Activated CD4-positive, alpha-beta memory T cell treated with anti-CD3 and anti-CD28 coated beads for 36 hours (primary cell): Measurements from ENCODE around the gene SEMA4B. TPM values are rescaled to one million over a fixed set of nuclear protein-coding genes. Genes with fewer than 3 reads are reported as not detected.

Experiments
- CTCF ChIA-PET: fragments of 350-600 bp; sonication (Branson Sonifier 250); formaldehyde crosslinking; loops from one replicate; lab custom pipeline; 2021; ENCODE audit warnings: antibody characterized with exemption, inconsistent platforms; lab: Charles Lee
- POLR2A ChIA-PET: fragments of 350-600 bp; sonication (Branson Sonifier 250); formaldehyde crosslinking; loops from one replicate; lab custom pipeline; 2021; ENCODE audit warnings: antibody characterized with exemption; lab: Charles Lee
- DNase-seq: peaks from one replicate; pipeline ENCODE4 v3.0.0-alpha.2; 2020
- H3K27ac Mint-ChIP-seq: one replicate; pipeline ENCODE4 v1.8.0; 2021; ENCODE audit warnings: mixed read lengths
- H3K27me3 Mint-ChIP-seq: one replicate; pipeline ENCODE4 v1.8.0; 2021; ENCODE audit warnings: mixed read lengths
- H3K36me3 Mint-ChIP-seq: one replicate; pipeline ENCODE4 v1.8.0; 2021; ENCODE audit warnings: mixed read lengths
- H3K4me1 Mint-ChIP-seq: one replicate; pipeline ENCODE4 v1.8.0; 2021; ENCODE audit warnings: low read depth, mixed read lengths
- H3K4me3 Mint-ChIP-seq: one replicate; pipeline ENCODE4 v1.8.0; 2021; ENCODE audit warnings: mild to moderate bottlenecking, mixed read lengths
- H3K9me3 Mint-ChIP-seq: one replicate; pipeline ENCODE4 v1.8.0; 2021; ENCODE audit warnings: mixed read lengths
- intact Hi-C: fragments of 100-400 bp; cut with micrococcal nuclease; formaldehyde crosslinking; loops from one replicate; pipeline ENCODE4 v1.15.1; 2023
- total RNA-seq, 2 experiments: library from RNA; stranded (reverse); gene quantifications; one replicate each; pipeline ENCODE4 v1.2.3, GENCODE V29; 2021

Gene SEMA4B, protein sequence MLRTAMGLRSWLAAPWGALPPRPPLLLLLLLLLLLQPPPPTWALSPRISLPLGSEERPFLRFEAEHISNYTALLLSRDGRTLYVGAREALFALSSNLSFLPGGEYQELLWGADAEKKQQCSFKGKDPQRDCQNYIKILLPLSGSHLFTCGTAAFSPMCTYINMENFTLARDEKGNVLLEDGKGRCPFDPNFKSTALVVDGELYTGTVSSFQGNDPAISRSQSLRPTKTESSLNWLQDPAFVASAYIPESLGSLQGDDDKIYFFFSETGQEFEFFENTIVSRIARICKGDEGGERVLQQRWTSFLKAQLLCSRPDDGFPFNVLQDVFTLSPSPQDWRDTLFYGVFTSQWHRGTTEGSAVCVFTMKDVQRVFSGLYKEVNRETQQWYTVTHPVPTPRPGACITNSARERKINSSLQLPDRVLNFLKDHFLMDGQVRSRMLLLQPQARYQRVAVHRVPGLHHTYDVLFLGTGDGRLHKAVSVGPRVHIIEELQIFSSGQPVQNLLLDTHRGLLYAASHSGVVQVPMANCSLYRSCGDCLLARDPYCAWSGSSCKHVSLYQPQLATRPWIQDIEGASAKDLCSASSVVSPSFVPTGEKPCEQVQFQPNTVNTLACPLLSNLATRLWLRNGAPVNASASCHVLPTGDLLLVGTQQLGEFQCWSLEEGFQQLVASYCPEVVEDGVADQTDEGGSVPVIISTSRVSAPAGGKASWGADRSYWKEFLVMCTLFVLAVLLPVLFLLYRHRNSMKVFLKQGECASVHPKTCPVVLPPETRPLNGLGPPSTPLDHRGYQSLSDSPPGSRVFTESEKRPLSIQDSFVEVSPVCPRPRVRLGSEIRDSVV
- 10 to 100 TPM; 13.1 to 16.7 TPM for total RNA-seq

DNA sequence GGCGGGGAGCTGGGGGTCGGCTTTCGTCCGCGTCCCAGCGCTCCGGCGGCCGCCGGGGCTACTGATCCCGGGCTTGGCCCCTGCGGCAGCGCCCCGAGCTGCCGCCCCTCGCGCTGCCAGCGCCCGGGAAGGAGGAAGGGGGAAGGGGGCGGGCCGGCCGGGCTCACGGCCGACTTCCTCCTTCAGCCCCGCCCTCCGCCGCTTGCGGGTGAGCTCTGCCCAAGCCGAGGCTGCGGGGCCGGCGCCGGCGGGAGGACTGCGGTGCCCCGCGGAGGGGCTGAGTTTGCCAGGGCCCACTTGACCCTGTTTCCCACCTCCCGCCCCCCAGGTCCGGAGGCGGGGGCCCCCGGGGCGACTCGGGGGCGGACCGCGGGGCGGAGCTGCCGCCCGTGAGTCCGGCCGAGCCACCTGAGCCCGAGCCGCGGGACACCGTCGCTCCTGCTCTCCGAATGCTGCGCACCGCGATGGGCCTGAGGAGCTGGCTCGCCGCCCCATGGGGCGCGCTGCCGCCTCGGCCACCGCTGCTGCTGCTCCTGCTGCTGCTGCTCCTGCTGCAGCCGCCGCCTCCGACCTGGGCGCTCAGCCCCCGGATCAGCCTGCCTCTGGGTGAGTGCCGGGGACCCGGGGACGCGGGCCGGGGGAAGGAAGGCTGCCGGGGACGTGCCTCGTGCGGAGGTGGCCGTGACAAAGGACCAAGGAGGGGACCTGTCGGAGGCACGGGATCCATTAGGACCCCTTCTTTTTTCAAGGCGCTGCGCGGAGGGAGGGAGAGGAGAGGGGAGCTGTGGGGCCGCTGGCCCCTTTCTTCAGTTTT is at the start of gene SEMA4B:
Gene SEMA4B (plus strand): TSS at position 201 of the 814 bp plus-strand sequence. CDS start 249 bp downstream, at position 450.
- CTCF ChIA-PET, result interaction anchor here (0.6 to 2.6 kb wide), 13 partner anchors 9 to 466 kb away, joined by 3 to 10 read pairs (median 4); no protein-coding TSS in a partner anchor
- POLR2A ChIA-PET, result interaction anchor here (0.8 to 2.6 kb wide), 5 partner anchors 8 to 308 kb away, joined by 3 to 23 read pairs (median 3); partner anchors contain the start of genes AP3S2, CIB1 and GDPGP1
- Mint-ChIP-seq H3K27ac (peak within 1 kb of the TSS; percentile 62), H3K4me1 (peaks cover 18% of the 10 kb centered on the region), H3K9me3 (no peaks in the 10 kb centered on the region), H3K27me3 (no peaks in the 10 kb centered on the region), H3K4me3 (peak within 1 kb of the TSS; percentile 76), H3K36me3 (no peaks in the 10 kb centered on the region)
- DNase-seq, result peak; percentile 77
- intact Hi-C loops, result loop anchor here (2.0 kb wide), 1 partner anchor 17 kb away; no protein-coding TSS in a partner anchor

DNA sequence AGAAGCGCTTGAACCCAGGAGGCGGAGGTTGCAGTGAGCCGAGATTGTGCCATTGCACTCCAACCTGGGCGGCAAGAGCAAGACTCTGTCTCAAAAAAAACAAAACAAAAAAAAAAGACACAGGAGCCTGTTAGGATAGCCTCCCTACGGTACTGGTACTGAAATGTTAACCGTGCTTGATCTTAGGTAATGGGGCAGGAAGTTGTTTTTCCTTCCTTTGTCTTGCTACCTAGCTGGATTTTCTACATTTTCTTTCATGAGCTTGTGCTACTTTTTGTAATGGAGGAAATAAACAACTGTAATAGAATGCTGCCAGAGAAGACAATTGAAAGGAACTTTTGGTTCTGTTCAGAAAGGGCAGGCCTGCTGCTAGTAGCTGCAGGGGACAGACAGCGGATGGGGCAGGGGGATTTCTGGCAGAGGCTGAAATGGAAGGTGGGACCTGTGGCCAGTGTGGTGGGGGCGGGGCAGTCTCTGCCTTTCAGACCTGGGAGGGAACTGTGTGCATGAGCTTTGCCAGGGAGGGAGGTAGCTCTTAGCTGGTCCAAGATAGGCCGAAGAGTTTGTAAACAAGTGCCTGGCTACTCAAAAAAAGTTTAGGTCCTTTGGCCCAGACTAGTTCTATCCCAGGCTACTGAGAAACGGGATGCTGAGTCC is 49.0 kb upstream of the SEMA4B start:
- Mint-ChIP-seq H3K9me3 (no peaks in the 10 kb centered on the region), H3K4me3 (no peak overlapping the region), H3K4me1 (peaks cover 7% of the 10 kb centered on the region), H3K27ac (no peak overlapping the region), H3K36me3 (no peaks in the 10 kb centered on the region), H3K27me3 (no peaks in the 10 kb centered on the region)
- intact Hi-C loops, result no loop called here
- ChIA-PET POLR2A (no interaction called here), CTCF (interaction anchor here (3.3 kb wide), 1 partner anchor 69 kb away, joined by 12 read pairs; no protein-coding TSS in a partner anchor)
- no peak for DNase-seq

GRCh38 chr15:90153658-90154057 is 47.5 kb upstream of the SEMA4B start:
- ChIA-PET CTCF (interaction anchor here (1.5 kb wide), 1 partner anchor 68 kb away, joined by 4 read pairs; no protein-coding TSS in a partner anchor), POLR2A (no interaction called here)
- Mint-ChIP-seq H3K36me3 (no peaks in the 10 kb centered on the region), H3K27ac (no peak overlapping the region), H3K4me3 (no peak overlapping the region), H3K9me3 (no peaks in the 10 kb centered on the region), H3K4me1 (peaks cover 15% of the 10 kb centered on the region), H3K27me3 (no peaks in the 10 kb centered on the region)
- no peak for DNase-seq
- intact Hi-C loops, result no loop called here

DNA sequence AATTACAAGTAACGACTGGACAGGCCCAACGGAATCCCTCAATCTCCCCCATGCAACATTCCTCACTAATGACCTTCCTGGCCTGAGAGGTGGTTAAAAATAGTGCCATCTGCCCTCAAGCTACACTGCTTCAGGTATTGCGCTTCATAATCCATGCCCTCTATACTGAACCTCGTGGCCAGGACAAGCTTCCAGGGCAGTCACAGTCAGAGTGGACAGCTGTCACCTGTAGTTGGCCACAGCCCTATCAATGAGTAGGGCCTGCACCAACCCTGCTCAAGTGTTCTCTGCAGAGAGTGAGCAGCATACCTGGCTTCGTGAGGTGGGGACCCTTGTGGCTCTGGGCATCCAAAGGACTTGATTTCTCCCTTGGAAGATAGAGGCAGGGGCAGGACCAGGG is 46.9 kb upstream of the SEMA4B start:
- intact Hi-C loops, result no loop called here
- POLR2A ChIA-PET, result no interaction called here
- CTCF ChIA-PET, result interaction anchor here (1.5 kb wide), 1 partner anchor 67 kb away, joined by 4 read pairs; no protein-coding TSS in a partner anchor

GRCh38 chr15:90154861-90155626 is 46.1 kb upstream of the SEMA4B start:
- no peak overlapping the region for H3K4me3 Mint-ChIP-seq
- H3K9me3 Mint-ChIP-seq, result no peaks in the 10 kb centered on the region
- intact Hi-C loops, result no loop called here
- POLR2A ChIA-PET, result no interaction called here
- no peaks in the 10 kb centered on the region for H3K36me3 Mint-ChIP-seq
- no peak for DNase-seq
- H3K27ac Mint-ChIP-seq, result no peak overlapping the region
- no peaks in the 10 kb centered on the region for H3K27me3 Mint-ChIP-seq
- peaks cover 7% of the 10 kb centered on the region for H3K4me1 Mint-ChIP-seq
- CTCF ChIA-PET, result interaction anchor here (0.6 to 1.5 kb wide), 2 partner anchors 66 to 127 kb away, joined by 3 to 4 read pairs; no protein-coding TSS in a partner anchor

More for the DNA sequence above, 46.9 kb upstream of the SEMA4B start:
- Mint-ChIP-seq H3K9me3 (no peaks in the 10 kb centered on the region), H3K27me3 (no peaks in the 10 kb centered on the region), H3K27ac (no peak overlapping the region), H3K36me3 (no peaks in the 10 kb centered on the region), H3K4me3 (no peak overlapping the region), H3K4me1 (peaks cover 9% of the 10 kb centered on the region)
- no peak for DNase-seq

- Mint-ChIP-seq H3K27me3 (no peaks in the 10 kb centered on the region), H3K27ac (no peak overlapping the region), H3K9me3 (no peaks in the 10 kb centered on the region), H3K36me3 (no peaks in the 10 kb centered on the region), H3K4me1 (peaks cover 13% of the 10 kb centered on the region), H3K4me3 (no peak overlapping the region)
- intact Hi-C loops, result no loop called here
- ChIA-PET POLR2A (interaction anchor here (0.6 kb wide), 1 partner anchor 854 kb away, joined by 4 read pairs; no protein-coding TSS in a partner anchor), CTCF (interaction anchor here (0.7 to 1.0 kb wide), 2 partner anchors 42 to 1920 kb away, joined by 4 to 5 read pairs; partner anchors contain the start of gene SEMA4B)
- DNase-seq, result no peak
Measured at GRCh38 chr15:90159213-90159612, 41.9 kb upstream of the SEMA4B start.

DNA sequence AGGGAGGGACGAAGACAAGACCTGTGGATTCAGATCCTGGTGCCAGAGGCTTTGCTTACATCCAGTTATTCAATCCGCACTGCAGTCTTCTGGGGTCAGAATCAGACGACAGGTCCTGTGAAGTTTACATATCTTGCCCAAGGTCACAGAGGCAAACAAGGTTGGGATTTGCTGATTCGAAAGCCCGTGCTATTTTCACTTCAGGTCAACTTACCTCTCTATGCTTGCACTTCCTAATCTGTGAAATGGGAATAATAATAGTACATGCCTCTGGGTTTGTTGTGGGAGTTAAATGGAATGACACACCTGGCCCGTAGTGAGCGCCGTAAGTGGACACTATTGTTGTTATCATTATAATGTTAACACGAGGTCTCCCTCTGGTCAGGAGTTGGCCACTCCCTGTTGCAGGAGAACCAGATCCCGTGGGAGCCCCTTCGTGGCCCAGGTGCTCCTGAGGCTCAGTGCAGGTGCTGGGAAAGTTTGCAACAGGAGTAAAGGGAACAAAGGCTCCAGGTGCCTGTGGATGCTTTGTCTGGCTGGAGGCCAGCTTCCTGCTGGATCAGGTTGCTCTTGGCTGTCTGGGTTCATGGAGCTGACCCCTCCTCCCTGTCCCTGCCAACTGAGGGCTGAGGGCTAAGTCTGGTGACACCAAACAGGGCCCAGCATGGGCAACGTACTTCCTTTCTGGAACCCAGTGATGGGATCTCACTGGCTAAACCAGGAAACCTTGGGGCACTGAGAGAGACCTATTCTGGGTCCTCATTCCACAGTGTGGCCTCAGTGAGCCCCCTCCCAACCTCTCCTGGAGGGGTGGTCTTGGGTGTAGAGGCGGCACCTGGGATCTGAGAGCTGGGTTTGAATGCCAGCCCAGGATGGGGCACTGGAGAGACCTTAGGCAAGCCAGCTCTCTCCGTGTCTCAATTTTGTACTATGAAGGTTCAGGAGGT is 40.1 kb upstream of the SEMA4B start:
- Mint-ChIP-seq H3K4me1 (peaks cover 23% of the 10 kb centered on the region), H3K27ac (no peak overlapping the region), H3K27me3 (no peaks in the 10 kb centered on the region), H3K9me3 (no peaks in the 10 kb centered on the region), H3K4me3 (no peak overlapping the region), H3K36me3 (no peaks in the 10 kb centered on the region)
- DNase-seq, result no peak
- POLR2A ChIA-PET, result no interaction called here
- CTCF ChIA-PET, result interaction anchor here (2.0 kb wide), 1 partner anchor 72 kb away, joined by 6 read pairs; no protein-coding TSS in a partner anchor
- intact Hi-C loops, result no loop called here

DNA sequence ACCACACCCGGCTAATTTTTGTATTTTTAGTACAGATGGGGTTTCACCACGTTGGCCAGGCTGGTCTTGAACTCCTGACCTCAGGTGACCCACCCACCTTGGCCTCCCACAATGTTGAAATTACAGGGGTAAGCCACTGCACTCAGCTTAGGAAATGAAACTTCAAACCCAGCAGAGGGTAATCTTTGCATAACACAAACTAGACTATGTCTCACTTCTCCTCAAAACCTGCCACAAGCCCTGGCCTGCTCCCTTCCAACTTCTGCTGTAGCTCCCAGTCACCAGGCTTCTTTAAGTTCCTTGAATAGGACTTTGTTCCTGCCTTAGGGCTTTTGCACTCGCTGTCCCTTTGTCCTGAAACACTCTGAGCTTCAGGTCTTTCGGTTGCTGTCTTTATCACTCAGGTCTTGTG is 39.2 kb upstream of the SEMA4B start:
- Mint-ChIP-seq H3K4me3 (no peak overlapping the region), H3K9me3 (no peaks in the 10 kb centered on the region), H3K27ac (no peak overlapping the region), H3K27me3 (no peaks in the 10 kb centered on the region), H3K36me3 (no peaks in the 10 kb centered on the region), H3K4me1 (peaks cover 24% of the 10 kb centered on the region)
- intact Hi-C loops, result no loop called here
- ChIA-PET CTCF (interaction anchor here (2.0 kb wide), 1 partner anchor 71 kb away, joined by 6 read pairs; no protein-coding TSS in a partner anchor), POLR2A (no interaction called here)
- DNase-seq, result no peak

- H3K4me3 Mint-ChIP-seq, result no peak overlapping the region
- intact Hi-C loops, result no loop called here
- DNase-seq, result no peak
- H3K4me1 Mint-ChIP-seq, result peaks cover 23% of the 10 kb centered on the region
- H3K36me3 Mint-ChIP-seq, result no peaks in the 10 kb centered on the region
- POLR2A ChIA-PET, result interaction anchor here (0.5 kb wide), 1 partner anchor 54 kb away, joined by 5 read pairs; no protein-coding TSS in a partner anchor
- no peaks in the 10 kb centered on the region for H3K27me3 Mint-ChIP-seq
- H3K27ac Mint-ChIP-seq, result no peak overlapping the region
- no peaks in the 10 kb centered on the region for H3K9me3 Mint-ChIP-seq
- CTCF ChIA-PET, result interaction anchor here (1.1 kb wide), 1 partner anchor 20 kb away, joined by 3 read pairs; no protein-coding TSS in a partner anchor
Measured at GRCh38 chr15:90162956-90163355, 38.2 kb upstream of the SEMA4B start.
